Measurements from ENCODE around the gene FSTL1. TPM values are rescaled to one million over a fixed set of nuclear protein-coding genes. Genes with fewer than 3 reads are reported as not detected.

Gene FSTL1
- total and polyA plus RNA-seq, 8 donors, result 7.3 to 131 (median 15.1) TPM

DNA sequence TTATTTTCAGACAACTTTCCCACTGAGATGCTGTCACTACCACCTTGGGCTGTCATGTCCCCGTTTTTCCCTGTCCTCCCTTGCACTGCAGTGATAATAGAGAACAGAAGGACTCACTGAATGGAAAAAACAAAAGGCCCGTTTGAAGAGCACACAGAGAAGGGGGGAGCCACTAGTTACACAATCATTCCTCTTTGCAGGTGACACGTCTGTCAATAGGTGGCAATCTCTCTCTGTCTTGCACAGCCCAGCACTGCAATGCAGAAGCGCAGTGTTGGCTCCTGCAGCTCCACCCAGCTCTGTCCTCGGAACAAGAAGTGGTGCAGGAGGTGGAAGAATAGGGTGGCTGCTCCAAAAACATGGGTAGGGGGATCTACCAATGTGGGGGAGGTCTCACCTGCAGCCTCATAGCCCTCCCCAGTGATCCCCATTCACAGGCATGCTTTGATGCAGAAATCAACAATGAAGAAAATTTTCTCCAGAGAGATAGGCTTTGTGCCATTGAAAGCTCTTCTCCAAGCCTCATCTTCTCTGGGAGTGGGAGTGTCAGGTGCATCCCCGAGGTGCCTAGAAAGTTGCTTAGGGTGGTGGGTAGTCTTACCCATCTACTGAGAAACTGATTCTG is 31.8 kb downstream of the FSTL1 start:
- no peak overlapping the region for H3K27ac ChIP-seq

DNA sequence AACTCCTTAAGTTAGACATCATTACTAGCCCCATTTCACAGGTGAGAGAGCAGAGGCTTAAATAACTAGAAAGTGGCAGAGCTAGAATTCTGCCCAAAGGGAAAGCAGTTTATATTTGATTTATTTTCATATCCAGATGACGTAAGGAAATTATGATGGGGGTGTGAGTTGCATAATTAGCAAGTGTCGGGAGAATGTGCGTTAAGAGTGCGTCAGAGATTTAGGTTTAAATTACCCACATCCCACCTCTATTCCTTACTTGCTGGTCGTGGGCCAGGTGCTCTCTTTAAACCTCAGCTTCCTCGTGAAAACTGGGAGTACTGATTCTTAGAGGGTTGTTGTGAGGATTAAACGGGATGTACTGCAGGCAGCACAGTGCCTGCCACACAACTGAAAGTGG is 32.3 kb downstream of the FSTL1 start:
- no peak overlapping the region for H3K27ac ChIP-seq
- no peaks in the 10 kb centered on the region for H3K9me3 ChIP-seq
- DNase-seq, result no peak
- TF ChIP-seq, protein P1, sequence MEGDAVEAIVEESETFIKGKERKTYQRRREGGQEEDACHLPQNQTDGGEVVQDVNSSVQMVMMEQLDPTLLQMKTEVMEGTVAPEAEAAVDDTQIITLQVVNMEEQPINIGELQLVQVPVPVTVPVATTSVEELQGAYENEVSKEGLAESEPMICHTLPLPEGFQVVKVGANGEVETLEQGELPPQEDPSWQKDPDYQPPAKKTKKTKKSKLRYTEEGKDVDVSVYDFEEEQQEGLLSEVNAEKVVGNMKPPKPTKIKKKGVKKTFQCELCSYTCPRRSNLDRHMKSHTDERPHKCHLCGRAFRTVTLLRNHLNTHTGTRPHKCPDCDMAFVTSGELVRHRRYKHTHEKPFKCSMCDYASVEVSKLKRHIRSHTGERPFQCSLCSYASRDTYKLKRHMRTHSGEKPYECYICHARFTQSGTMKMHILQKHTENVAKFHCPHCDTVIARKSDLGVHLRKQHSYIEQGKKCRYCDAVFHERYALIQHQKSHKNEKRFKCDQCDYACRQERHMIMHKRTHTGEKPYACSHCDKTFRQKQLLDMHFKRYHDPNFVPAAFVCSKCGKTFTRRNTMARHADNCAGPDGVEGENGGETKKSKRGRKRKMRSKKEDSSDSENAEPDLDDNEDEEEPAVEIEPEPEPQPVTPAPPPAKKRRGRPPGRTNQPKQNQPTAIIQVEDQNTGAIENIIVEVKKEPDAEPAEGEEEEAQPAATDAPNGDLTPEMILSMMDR (IDR thresholded peaks at IDR 0.05), result no peak
- H3K27me3 ChIP-seq, result no peaks in the 10 kb centered on the region
- FAIRE-seq, result no peak
- no peaks in the 10 kb centered on the region for H3K36me3 ChIP-seq
- no peak overlapping the region for H3K4me3 ChIP-seq
- WGBS, 2 donors, result 53 to 58% methylated on average over 7 of the region's 7 CpGs
- peaks cover 0 to 4% (median 0%) of the 10 kb centered on the region in 3 donors for H3K4me1 ChIP-seq
- intact Hi-C loops (cut with DNase I), result no loop called here
- peak in 1 of 4 donors; percentile 1 for ATAC-seq

More for the DNA sequence above, 31.8 kb downstream of the FSTL1 start:
- Histone ChIP-seq H3K4me1 (peaks cover 0 to 4% (median 0%) of the 10 kb centered on the region in 3 donors), H3K36me3 (no peaks in the 10 kb centered on the region), H3K4me3 (no peak overlapping the region), H3K9me3 (no peaks in the 10 kb centered on the region), H3K27me3 (no peaks in the 10 kb centered on the region)
- DNase-seq (peak in 3 of 6 donors; percentile 27 to 47 (median 42)), ATAC-seq (peak; percentile 51 to 82 (median 68)), FAIRE-seq (no peak)
- intact Hi-C loops (cut with DNase I), result no loop called here
- TF ChIP-seq, protein P1 (IDR thresholded peaks at IDR 0.05), result peak in 1 of 4 donors; percentile 10
- WGBS, 2 donors, result 5 to 6% methylated on average over 6 of the region's 6 CpGs

DNA sequence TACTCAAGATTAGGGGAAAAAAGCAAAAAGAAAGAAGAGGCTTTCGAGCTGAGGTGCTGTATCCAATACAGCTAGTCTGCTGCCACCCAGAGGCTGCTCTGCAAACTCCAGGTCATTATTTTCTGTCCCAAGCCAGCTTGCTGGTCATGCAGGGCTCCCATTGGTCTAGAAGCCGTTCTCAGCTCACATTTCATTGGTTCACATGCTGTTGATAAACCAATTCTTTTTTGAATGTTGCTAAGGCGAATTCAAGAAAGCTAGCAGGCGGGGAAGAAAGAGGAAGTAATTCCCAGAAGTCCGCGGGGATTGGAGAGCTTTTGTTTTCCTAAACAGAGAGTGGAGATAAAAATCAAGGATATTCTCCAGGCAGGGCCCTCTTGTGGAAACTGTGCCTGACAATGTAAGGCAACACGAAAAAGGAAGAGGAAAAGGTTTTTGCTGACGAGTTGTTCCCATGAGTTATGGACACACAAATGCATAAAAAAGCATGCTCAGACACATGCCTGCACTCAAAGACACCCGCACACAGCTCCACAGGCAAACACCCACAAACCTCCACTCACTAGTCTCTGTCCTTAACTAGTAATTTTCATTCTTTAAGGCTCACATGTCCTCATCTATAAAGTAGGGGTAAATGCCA is 33.4 kb downstream of the FSTL1 start:
- Histone ChIP-seq H3K9me3 (no peaks in the 10 kb centered on the region), H3K4me1 (peaks cover 0 to 4% (median 0%) of the 10 kb centered on the region in 3 donors), H3K27ac (peak overlapping the region in 3 of 4 donors; percentile 64 to 77 (median 69)), H3K27me3 (no peaks in the 10 kb centered on the region), H3K36me3 (no peaks in the 10 kb centered on the region), H3K4me3 (peak overlapping the region in 2 of 4 donors; percentile 18 to 22)
- 0 to 1% methylated on average over 9 of the region's 9 CpGs for WGBS, 2 donors
- FAIRE-seq (peak; percentile 98), ATAC-seq (peak; percentile 95 to 98 (median 97)), DNase-seq (peak; percentile 88 to 94 (median 91))
- TF ChIP-seq, protein P1 (IDR thresholded peaks at IDR 0.05), result peak; percentile 74 to 90 (median 86)
- intact Hi-C loops (cut with DNase I), result no loop called here

DNA sequence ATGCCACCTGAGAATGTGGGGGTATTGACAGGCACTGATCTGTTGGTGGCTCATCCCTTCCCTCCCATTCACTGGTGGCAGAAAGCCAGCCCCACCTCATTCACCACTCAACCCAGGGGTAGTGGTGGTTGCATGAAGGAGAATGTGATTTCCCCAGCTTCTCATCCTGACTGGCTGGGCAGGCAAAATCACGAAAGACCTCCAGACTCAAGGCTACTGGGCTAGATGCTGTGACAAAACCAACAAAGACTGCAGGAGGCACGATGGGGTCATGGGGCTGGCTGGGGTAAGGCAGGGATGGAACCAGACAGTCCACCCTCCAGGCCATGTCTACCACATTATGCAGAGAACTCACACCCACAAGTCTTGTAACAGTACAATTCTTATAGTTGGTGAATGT is 33.9 kb downstream of the FSTL1 start:
- intact Hi-C loops (cut with DNase I), result no loop called here
- peak; percentile 8 to 17 (median 10) for ATAC-seq
- H3K27ac ChIP-seq, result peak overlapping the region in 2 of 4 donors; percentile 4 to 15
- peak overlapping the region in 2 of 4 donors; percentile 18 to 22 for H3K4me3 ChIP-seq
- no peak for FAIRE-seq
- H3K4me1 ChIP-seq, result peaks cover 0 to 4% (median 0%) of the 10 kb centered on the region in 3 donors
- WGBS, 2 donors, result 8% methylated on average over 2 of the region's 2 CpGs
- DNase-seq, result peak in 1 of 6 donors; percentile 20
- no peaks in the 10 kb centered on the region for H3K36me3 ChIP-seq
- TF ChIP-seq, protein P1 (IDR thresholded peaks at IDR 0.05), result no peak
- no peaks in the 10 kb centered on the region for H3K9me3 ChIP-seq
- no peaks in the 10 kb centered on the region for H3K27me3 ChIP-seq

DNA sequence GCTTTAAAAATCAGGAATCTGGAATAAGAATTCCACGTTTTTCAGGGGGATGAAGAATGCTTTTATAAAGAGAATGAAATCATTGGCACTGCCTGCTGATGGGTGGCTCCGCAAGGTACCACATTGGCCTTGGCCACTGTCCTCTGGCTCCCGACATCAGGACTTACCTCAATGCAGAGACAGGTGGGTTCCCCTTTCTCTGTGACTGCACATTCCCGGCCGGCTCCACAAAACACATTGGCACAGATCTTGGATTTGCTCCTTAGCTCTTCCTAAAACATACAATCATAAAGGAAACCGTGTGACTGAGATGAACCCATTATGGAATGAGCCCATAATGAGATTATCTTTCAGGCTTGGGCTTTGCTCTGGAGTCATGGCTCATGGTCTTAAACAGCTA is 35.0 kb downstream of the FSTL1 start:
- 73 to 84% methylated on average over 6 of the region's 6 CpGs for WGBS, 2 donors
- DNase-seq (no peak), FAIRE-seq (no peak), ATAC-seq (no peak)
- no peaks in the 10 kb centered on the region for H3K9me3 ChIP-seq
- no peak overlapping the region for H3K27ac ChIP-seq
- H3K27me3 ChIP-seq, result no peaks in the 10 kb centered on the region
- TF ChIP-seq, protein P1 (IDR thresholded peaks at IDR 0.05), result no peak
- H3K36me3 ChIP-seq, result no peaks in the 10 kb centered on the region
- H3K4me1 ChIP-seq, result peaks cover 0 to 4% (median 0%) of the 10 kb centered on the region in 3 donors
- intact Hi-C loops (cut with DNase I), result no loop called here
- H3K4me3 ChIP-seq, result no peak overlapping the region
